PFSK-1 (cell line): ENCODE measurements around the gene PTOV1.

Experiments
- FOXP2 ChIP-seq: optimal IDR thresholded peaks from 2 replicates; pipeline ENCODE3; 2011; ENCODE audit warnings: borderline replicate concordance, control low read depth, inconsistent platforms; ENCODE audit not compliant: insufficient read depth; ENCODE audit errors: extremely low read length, extremely low read depth
- POLR2AphosphoS5 ChIP-seq: IDR thresholded peaks from 2 replicates; pipeline ENCODE4 v1.6.1; 2012; ENCODE audit warnings: low read depth, mild to moderate bottlenecking, control low read depth, low read length, moderate library complexity
- REST ChIP-seq, 2 experiments: IDR thresholded peaks; 2 replicates each; pipeline versions ENCODE4 v1.6.1 to v1.8.0; 2011 to 2012; ENCODE audit warnings: low read depth in 2 of 2, low read length in 2 of 2, control low read depth in 1 of 2, inconsistent platforms in 1 of 2, mild to moderate bottlenecking in 1 of 2, moderate library complexity in 1 of 2; ENCODE audit not compliant: insufficient read depth in 1 of 2
- SIN3A ChIP-seq: IDR thresholded peaks from 2 replicates; pipeline ENCODE4 v1.6.1; 2012; ENCODE audit warnings: mild to moderate bottlenecking, low read length, moderate library complexity, borderline replicate concordance; ENCODE audit not compliant: insufficient read depth
- TAF1 ChIP-seq: IDR thresholded peaks from 2 replicates; pipeline ENCODE4 v1.6.1; 2012; ENCODE audit warnings: low read length, control low read depth, borderline replicate concordance; ENCODE audit not compliant: insufficient read depth

PTOV1 gene

GRCh38 chr19:49854378-49855263 is 3.7 kb downstream of the PTOV1 start:
- no peak for TF ChIP-seq SIN3A
- TF ChIP-seq REST (IDR thresholded peaks at IDR 0.05; ENCODE audit: insufficient read depth in 1 of 2, low read depth in 2 of 2, low read length in 2 of 2) = no peak
- TF ChIP-seq POLR2AphosphoS5 = no peak
- no peak for TF ChIP-seq FOXP2
- TF ChIP-seq TAF1 = no peak

GRCh38 chr19:49855277-49855675 is 4.3 kb downstream of the PTOV1 start:
- TF ChIP-seq TAF1 (no peak), FOXP2 (no peak), SIN3A (no peak), REST (IDR thresholded peaks at IDR 0.05; ENCODE audit: insufficient read depth in 1 of 2, low read depth in 2 of 2, low read length in 2 of 2) (no peak), POLR2AphosphoS5 (no peak; the same call in 1 of the 2 replicates)

GRCh38 chr19:49855676-49856573 is 5.0 kb downstream of the PTOV1 start:
- no peak for TF ChIP-seq TAF1
- no peak for TF ChIP-seq FOXP2
- peak; percentile 35; the same call in 1 of the 2 replicates for TF ChIP-seq POLR2AphosphoS5
- no peak for TF ChIP-seq REST (IDR thresholded peaks at IDR 0.05; ENCODE audit: insufficient read depth in 1 of 2, low read depth in 2 of 2, low read length in 2 of 2)
- 0 out of 2 replicates have a peak, but pooled peaks have one; percentile 21 for TF ChIP-seq SIN3A

- TF ChIP-seq REST (IDR thresholded peaks at IDR 0.05; ENCODE audit: insufficient read depth in 1 of 2, low read depth in 2 of 2, low read length in 2 of 2) (no peak), TAF1 (no peak), SIN3A (no peak), POLR2AphosphoS5 (no peak), FOXP2 (no peak)
Observed at GRCh38 chr19:49856574-49857021, 5.6 kb downstream of the PTOV1 start.
